ENCODE data around the gene ITLN2. TPM values are rescaled to one million over a fixed set of nuclear protein-coding genes. Genes with fewer than 3 reads are reported as not detected.

Gene ITLN2
- not detected for polyA plus RNA-seq (2012; ENCODE audit: insufficient read length, low read depth)

- no peak for TF ChIP-seq POLR2AphosphoS5 (IDR thresholded peaks at IDR 0.05; ENCODE audit: low read depth, low read length)
- no peak for TF ChIP-seq TAF1 (IDR thresholded peaks at IDR 0.05; ENCODE audit: borderline replicate concordance, insufficient read depth, low read length)
- no peak for TF ChIP-seq SIN3A (IDR thresholded peaks at IDR 0.05; ENCODE audit: borderline replicate concordance, insufficient read depth, low read length)
- no peak for TF ChIP-seq FOXP2 (optimal IDR thresholded peaks at IDR 0.05; ENCODE audit: borderline replicate concordance, extremely low read depth, extremely low read length, insufficient read depth)
- no peak for TF ChIP-seq REST (IDR thresholded peaks at IDR 0.05; ENCODE audit: insufficient read depth in 1 of 2, low read depth in 2 of 2, low read length in 2 of 2)
Measured at GRCh38 chr1:160954158-160955104, at the start of gene ITLN2. Gene ITLN2 (minus strand): TSS chr1:160954809. CDS start chr1:160954741, 68 bp downstream.

GRCh38 chr1:161001525-161001924 lies 46.9 kb upstream of the ITLN2 start:
- no peak for TF ChIP-seq FOXP2 (optimal IDR thresholded peaks at IDR 0.05; ENCODE audit: borderline replicate concordance, extremely low read depth, extremely low read length, insufficient read depth)
- TF ChIP-seq REST (IDR thresholded peaks at IDR 0.05; ENCODE audit: insufficient read depth in 1 of 2, low read depth in 2 of 2, low read length in 2 of 2), result no peak
- TF ChIP-seq SIN3A (IDR thresholded peaks at IDR 0.05; ENCODE audit: borderline replicate concordance, insufficient read depth, low read length), result no peak
- no peak for TF ChIP-seq TAF1 (IDR thresholded peaks at IDR 0.05; ENCODE audit: borderline replicate concordance, insufficient read depth, low read length)
- TF ChIP-seq POLR2AphosphoS5 (IDR thresholded peaks at IDR 0.05; ENCODE audit: low read depth, low read length), result no peak

GRCh38 chr1:161000736-161001480 lies 46.3 kb upstream of the ITLN2 start:
- TF ChIP-seq TAF1 (IDR thresholded peaks at IDR 0.05; ENCODE audit: borderline replicate concordance, insufficient read depth, low read length) (no peak), SIN3A (IDR thresholded peaks at IDR 0.05; ENCODE audit: borderline replicate concordance, insufficient read depth, low read length) (no peak), POLR2AphosphoS5 (IDR thresholded peaks at IDR 0.05; ENCODE audit: low read depth, low read length) (no peak), FOXP2 (optimal IDR thresholded peaks at IDR 0.05; ENCODE audit: borderline replicate concordance, extremely low read depth, extremely low read length, insufficient read depth) (no peak), REST (IDR thresholded peaks at IDR 0.05; ENCODE audit: insufficient read depth in 1 of 2, low read depth in 2 of 2, low read length in 2 of 2) (no peak)

- TF ChIP-seq TAF1 (IDR thresholded peaks at IDR 0.05; ENCODE audit: borderline replicate concordance, insufficient read depth, low read length), result no peak
- TF ChIP-seq REST (IDR thresholded peaks at IDR 0.05; ENCODE audit: insufficient read depth in 1 of 2, low read depth in 2 of 2, low read length in 2 of 2), result no peak
- no peak for TF ChIP-seq SIN3A (IDR thresholded peaks at IDR 0.05; ENCODE audit: borderline replicate concordance, insufficient read depth, low read length)
- no peak for TF ChIP-seq FOXP2 (optimal IDR thresholded peaks at IDR 0.05; ENCODE audit: borderline replicate concordance, extremely low read depth, extremely low read length, insufficient read depth)
- no peak for TF ChIP-seq POLR2AphosphoS5 (IDR thresholded peaks at IDR 0.05; ENCODE audit: low read depth, low read length)
Measured at GRCh38 chr1:160999376-160999775, 44.8 kb upstream of the ITLN2 start.
